Measurements from ENCODE around the gene FBXO24.
A peak's percentile ranks its signal among the peaks of the same experiment; 100 is the strongest.

Gene FBXO24

GRCh38 chr7:100590077-100590737, 4.1 kb downstream of the FBXO24 start:
- DNase-seq (ENCODE audit: low read depth) = no peak

GRCh38 chr7:100591596-100591995, 5.5 kb downstream of the FBXO24 start:
- DNase-seq (ENCODE audit: low read depth) = no peak

- DNase-seq (ENCODE audit: low read depth) = no peak
These were observed 9.1 kb downstream of the FBXO24 start for GRCh38 chr7:100595188-100595587.

GRCh38 chr7:100598425-100598824, 12.3 kb downstream of the FBXO24 start:
- no peak for DNase-seq (ENCODE audit: low read depth)

GRCh38 chr7:100599911-100600729, 14.0 kb downstream of the FBXO24 start:
- no peak for DNase-seq (ENCODE audit: low read depth)

- DNase-seq (ENCODE audit: low read depth) = no peak
These were observed 14.6 kb downstream of the FBXO24 start for GRCh38 chr7:100600730-100601038.

GRCh38 chr7:100602889-100603725, 17.0 kb downstream of the FBXO24 start:
- DNase-seq (ENCODE audit: low read depth) = no peak

GRCh38 chr7:100603726-100604027, 17.5 kb downstream of the FBXO24 start:
- no peak for DNase-seq (ENCODE audit: low read depth)

- DNase-seq (ENCODE audit: low read depth) = peak; percentile 71
These were observed 18.2 kb downstream of the FBXO24 start for GRCh38 chr7:100604028-100604975.

- DNase-seq (ENCODE audit: low read depth) = no peak
These were observed 19.1 kb downstream of the FBXO24 start for GRCh38 chr7:100604976-100605911.

GRCh38 chr7:100606313-100606712, 20.2 kb downstream of the FBXO24 start:
- DNase-seq (ENCODE audit: low read depth) = no peak

GRCh38 chr7:100607111-100607510, 21.0 kb downstream of the FBXO24 start:
- DNase-seq (ENCODE audit: low read depth) = no peak

- no peak for DNase-seq (ENCODE audit: low read depth)
These were observed 23.8 kb downstream of the FBXO24 start for GRCh38 chr7:100609958-100610357.

GRCh38 chr7:100611983-100612729, 26.0 kb downstream of the FBXO24 start, which contains the start of gene MOSPD3:
Gene MOSPD3 (plus strand): TSS chr7:100612540. CDS start chr7:100612792, 252 bp downstream.
- peak; percentile 96 for DNase-seq (ENCODE audit: low read depth)

- no peak for DNase-seq (ENCODE audit: low read depth)
These were observed 26.7 kb downstream of the FBXO24 start for GRCh38 chr7:100612730-100613390.

- DNase-seq (ENCODE audit: low read depth) = no peak
These were observed 27.5 kb downstream of the FBXO24 start for GRCh38 chr7:100613412-100614175.

GRCh38 chr7:100614308-100614861, 28.3 kb downstream of the FBXO24 start:
- no peak for DNase-seq (ENCODE audit: low read depth)

GRCh38 chr7:100620239-100620638, 34.1 kb downstream of the FBXO24 start:
- no peak for DNase-seq (ENCODE audit: low read depth)
